Melanocyte of skin (primary cell): ENCODE measurements around the gene ATAD1. TPM values are rescaled to one million over a fixed set of nuclear protein-coding genes. Genes with fewer than 3 reads are reported as not detected.

Experiments
- small RNA-seq, 2 donors: library from RNA; depleted of rRNA; stranded (forward); fragments of <200 nt; gene quantifications; one replicate each; pipeline ENCODE3, GENCODE V24; 2012
- total RNA-seq, 2 donors: library from RNA; depleted of rRNA; stranded (reverse); fragments of >200 nt; gene quantifications; 2 replicates each; pipeline ENCODE4 v1.2.3, GENCODE V29; 2012

ATAD1 gene, protein sequence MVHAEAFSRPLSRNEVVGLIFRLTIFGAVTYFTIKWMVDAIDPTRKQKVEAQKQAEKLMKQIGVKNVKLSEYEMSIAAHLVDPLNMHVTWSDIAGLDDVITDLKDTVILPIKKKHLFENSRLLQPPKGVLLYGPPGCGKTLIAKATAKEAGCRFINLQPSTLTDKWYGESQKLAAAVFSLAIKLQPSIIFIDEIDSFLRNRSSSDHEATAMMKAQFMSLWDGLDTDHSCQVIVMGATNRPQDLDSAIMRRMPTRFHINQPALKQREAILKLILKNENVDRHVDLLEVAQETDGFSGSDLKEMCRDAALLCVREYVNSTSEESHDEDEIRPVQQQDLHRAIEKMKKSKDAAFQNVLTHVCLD
- total RNA-seq = 10 to 100 TPM; 65.0 to 72.3 TPM

GRCh38 chr10:87817609-87818504 lies at the start of gene ATAD1:
TSS of gene ATAD1 (minus strand) at chr10:87818226. CDS start at chr10:87814599, 3,627 bp downstream.

DNA sequence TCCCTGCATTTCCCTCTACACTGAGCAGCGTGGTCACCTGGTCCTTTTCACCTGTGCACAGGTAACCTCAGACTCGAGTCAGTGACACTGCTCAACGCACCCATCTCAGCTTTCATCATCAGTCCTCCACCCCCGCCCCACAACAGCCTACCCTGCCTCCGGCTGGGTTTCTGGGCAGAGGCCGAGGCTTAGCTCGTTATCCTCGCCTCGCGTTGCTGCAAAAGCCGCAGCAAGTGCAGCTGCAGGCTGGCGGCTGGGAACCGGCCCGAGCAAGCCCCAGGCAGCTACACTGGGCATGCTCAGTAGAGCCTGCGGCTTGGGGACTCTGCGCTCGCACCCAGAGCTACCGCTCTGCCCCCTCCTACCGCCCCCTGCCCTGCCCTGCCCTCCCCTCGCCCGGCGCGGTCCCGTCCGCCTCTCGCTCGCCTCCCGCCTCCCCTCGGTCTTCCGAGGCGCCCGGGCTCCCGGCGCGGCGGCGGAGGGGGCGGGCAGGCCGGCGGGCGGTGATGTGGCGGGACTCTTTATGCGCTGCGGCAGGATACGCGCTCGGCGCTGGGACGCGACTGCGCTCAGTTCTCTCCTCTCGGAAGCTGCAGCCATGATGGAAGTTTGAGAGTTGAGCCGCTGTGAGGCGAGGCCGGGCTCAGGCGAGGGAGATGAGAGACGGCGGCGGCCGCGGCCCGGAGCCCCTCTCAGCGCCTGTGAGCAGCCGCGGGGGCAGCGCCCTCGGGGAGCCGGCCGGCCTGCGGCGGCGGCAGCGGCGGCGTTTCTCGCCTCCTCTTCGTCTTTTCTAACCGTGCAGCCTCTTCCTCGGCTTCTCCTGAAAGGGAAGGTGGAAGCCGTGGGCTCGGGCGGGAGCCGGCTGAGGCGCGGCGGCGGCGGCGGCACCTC lies 45.3 kb upstream of the ATAD1 start, which contains the start of the genes KLLN and PTEN:
Gene KLLN, minus strand, starts transcription at position 481 of the 891 bp plus-strand sequence. CDS start 1,046 bp downstream, outside the sequence.
Gene PTEN, plus strand, starts transcription at position 573 of the 891 bp plus-strand sequence. CDS start 845 bp downstream, outside the sequence.

Small RNA genes within 50 kb of the gene (small RNA-seq; reads per million reads assigned to genes)
- 0 reads per million in 2 donors for gene RN7SL78P

Other genes starting within 250 kb of the ATAD1 start
- 10 to 100 TPM; 10.3 to 10.7 TPM for gene PAPSS2, start 158.3 kb downstream of the ATAD1 start, total RNA-seq
- 1 to 10 TPM in 1 of 2 donors, under 1 TPM in 1; 1.00 to 1.4 TPM for gene KLLN, start 45.3 kb upstream of the ATAD1 start, total RNA-seq
- gene PTEN, start 45.4 kb upstream of the ATAD1 start, total RNA-seq = 100 to 1,000 TPM; 134 to 137 TPM